Ureter (tissue), 1 donor: ENCODE data around the gene ERN2. TPM values are rescaled to one million over a fixed set of nuclear protein-coding genes. Genes with fewer than 3 reads are reported as not detected.

ENCODE experiments used
- DNase-seq: peaks from one replicate; pipeline ENCODE4 v3.0.0-alpha.2; 2020; ENCODE audit warnings: low spot score
- total RNA-seq: library from RNA; stranded (reverse); gene quantifications from one replicate; pipeline ENCODE4 v1.2.4, GENCODE V29; 2023
- donor health status: DM: yes; HTN: yes; CAD: no.

Gene ERN2
- total RNA-seq, 1 donor from 2014 or later, result 87.6 TPM

DNA sequence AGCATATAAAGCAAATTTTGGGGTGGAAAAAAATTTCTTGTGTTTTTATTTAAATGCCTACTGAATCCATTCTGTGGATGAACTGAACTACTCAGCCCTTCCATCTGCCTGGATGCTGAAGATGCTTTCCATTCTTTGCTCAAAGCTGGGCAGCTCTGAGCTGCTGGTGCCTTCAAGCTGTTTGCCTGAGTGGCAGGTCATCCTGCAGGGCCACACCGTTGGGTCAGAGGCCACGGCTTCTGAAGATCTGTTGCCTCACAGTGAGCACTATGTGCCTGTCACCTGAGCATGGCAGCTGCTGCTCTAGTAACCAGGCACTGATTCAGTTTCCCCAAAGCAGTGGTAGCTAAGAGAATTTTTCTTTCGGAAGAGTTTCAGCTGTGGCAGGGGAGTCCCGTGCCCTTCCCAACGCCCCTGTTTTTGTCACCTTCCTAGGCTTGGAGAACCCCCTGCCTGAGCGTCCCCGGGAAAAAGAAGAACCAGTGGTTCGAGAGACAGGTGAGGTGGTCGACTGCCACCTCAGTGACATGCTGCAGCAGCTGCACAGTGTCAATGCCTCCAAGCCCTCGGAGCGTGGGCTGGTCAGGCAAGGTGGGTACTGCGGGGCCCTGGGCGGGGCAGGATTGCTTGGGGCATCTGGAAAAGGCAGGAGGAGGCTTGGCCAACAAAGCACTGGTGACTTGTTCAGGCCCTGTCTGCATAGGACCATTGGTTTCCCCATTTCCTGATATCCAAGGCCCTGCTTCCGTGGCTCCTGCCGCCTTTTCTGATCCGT lies 25.8 kb downstream of the ERN2 start:
- no peak for DNase-seq

DNA sequence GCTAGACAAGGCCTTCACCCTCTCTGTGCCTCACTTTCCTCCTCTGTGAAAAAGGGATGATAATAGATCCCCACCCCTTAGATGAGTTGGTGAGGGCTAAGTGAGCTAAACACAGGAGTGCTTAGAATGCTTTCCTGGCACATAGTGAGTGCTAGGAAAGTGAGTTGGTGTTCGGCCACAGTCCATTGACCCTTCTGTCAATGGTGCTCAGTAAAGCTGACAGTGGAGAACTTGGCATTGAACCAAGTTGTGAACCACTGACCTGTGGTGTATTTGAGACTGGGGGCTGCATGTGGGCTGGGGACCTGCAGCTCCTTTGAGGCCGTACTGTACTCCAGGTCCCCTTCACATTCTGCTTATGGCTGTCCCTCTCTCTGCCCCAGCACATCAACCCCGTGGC lies 29.5 kb downstream of the ERN2 start:
- DNase-seq, result no peak

DNA sequence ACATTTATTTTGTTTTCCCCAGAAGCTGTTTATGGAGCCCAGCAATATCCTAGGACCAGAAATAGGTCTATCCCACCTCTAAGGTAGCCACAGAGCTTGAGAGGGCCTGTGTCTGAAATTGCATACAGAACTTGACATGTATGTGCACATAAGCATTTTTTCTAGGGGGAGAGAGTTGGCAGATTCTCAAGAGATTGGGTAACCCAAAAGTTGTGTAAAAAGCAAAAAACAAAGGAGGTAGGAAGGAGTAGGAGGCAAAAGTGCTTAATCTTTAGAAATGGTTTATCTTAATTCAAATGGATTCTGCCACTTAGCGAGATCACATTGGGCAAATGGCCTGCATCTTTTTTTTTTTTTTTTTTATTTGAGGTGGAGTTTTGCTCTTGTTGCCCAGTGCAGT lies 30.8 kb downstream of the ERN2 start:
- no peak for DNase-seq

DNA sequence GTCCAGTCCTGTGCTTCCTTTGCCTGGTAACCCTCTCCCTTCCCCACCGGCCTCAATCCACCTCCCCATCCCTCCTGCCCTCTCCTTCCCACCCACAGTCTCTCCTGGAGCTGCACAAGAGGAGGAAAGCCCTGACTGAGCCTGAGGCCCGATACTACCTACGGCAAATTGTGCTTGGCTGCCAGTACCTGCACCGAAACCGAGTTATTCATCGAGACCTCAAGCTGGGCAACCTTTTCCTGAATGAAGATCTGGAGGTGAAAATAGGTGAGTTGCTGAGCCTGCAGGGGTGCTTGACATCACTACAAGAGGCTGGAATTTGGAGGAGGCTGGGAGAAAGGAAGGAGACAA lies 33.1 kb downstream of the ERN2 start:
- DNase-seq, result no peak

DNA sequence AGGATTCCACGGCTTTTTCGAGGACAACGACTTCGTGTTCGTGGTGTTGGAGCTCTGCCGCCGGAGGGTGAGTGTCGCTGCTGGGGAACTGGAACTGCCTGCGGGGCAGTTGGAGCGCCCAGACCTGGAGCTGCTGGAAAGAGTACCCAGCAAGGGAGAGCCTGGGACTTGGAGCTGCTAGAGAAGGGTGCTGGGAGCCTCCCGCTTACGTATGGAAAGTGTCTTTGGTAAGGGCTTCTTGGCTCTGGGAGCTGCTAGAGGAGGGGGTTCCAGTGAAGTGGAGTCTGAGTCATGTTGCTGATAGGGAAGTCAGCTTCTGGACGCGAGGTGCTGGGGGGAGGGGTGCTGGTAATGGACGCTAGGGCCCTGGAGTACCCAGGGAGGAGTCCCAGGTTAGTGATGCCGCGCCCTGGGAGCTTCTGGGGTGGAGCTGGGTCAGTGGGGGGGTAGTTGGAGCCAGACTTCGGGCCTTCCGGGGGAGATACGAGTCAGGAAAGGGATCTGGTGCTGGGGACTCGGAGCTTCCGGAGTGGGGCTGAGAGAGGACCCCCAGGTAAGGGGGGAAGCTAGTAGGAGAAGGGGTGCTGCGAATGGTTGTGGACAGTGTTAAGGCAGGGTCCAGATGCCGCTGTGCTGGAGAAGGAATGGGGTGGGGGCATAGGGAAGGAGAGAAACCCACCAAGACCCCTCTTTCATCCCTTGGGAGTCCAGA lies 33.6 kb downstream of the ERN2 start:
- DNase-seq, result no peak

DNA sequence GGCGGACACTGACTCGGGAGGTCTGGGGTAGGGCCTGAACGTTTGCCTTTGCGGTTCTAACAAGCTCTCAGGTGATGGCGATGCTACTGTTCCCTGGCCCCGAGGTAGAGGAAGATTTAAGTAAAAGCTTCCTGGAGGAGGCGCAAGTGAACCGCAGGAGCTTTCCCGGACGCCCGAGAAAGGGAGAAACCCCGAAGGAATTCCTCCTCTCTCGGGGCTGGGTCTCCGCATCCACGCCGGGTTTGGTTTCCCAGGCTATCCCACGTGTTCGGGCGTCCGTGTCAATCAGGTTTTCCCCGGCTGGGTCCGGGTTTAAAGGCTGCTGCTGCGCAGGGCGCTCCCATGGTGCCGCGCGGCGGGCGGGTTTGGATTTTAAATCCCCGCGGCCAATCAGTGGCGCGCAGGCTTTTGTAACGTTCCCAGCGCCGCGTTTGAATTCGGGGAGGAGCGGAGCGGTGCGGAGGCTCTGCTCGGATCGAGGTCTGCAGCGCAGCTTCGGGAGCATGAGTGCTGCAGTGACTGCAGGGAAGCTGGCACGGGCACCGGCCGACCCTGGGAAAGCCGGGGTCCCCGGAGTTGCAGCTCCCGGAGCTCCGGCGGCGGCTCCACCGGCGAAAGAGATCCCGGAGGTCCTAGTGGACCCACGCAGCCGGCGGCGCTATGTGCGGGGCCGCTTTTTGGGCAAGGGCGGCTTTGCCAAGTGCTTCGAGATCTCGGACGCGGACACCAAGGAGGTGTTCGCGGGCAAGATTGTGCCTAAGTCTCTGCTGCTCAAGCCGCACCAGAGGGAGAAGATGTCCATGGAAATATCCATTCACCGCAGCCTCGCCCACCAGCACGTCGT lies 34.4 kb downstream of the ERN2 start, which contains the start of gene PLK1:
Gene PLK1, plus strand, starts transcription at position 460 of the 844 bp plus-strand sequence. Its CDS starts 44 bp downstream, at position 504.
- peak; percentile 77 for DNase-seq

DNA sequence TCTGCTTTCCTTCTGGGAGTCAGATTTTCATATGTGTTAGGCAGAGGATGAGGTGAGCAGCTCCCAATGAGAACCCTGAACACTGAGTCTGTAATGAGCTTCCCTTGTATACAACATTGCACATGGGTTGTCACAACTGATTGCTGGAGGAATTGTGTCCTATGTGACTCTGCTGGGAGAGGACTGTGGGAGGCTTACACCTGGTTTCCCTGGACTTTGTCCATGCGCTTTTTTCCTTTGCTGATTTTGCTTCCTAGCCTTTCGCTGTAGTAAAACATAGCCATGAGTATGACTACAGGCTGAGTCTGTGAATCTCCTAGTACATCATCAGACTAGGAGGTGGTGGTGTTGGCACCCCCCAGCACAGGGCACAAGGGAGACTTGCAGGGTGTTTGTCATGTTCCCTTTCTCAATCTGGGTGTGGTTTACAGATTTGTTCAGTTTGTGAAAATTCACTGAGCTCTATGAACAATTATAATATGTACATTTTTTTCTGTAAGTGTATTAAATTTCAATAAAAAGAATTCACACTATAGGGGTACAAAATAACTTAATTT lies 36.0 kb downstream of the ERN2 start:
- DNase-seq, result no peak

DNA sequence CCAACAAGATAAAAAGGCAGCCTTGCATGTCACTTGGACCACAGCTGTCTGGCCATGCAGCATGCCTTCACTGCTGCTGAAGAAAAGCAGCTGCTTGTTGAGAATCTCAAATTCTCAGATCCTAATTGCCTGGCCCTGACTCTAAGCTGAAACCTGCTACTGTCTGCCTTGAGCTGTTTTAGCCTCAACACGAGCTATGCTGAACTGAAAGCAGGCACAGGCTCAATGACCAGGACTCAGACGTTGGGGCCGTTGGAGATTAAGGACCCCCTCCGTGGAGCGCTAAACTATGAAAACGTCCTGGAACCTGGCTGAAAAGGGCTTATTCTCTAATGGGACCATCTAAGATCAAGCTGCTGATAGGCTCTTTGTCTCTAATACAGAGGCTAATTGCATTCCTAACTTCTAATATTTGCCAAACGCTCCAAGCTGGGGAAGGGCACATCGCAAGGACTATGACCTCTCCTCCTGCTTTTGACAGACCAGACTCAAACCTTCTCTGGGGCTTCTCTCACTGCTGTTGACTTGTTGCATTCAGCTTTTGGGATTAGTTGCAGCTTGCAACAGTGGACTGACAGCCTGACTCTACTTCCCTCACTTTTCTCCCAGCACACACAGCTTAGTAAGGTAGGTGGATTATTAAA lies 38.9 kb downstream of the ERN2 start:
- no peak for DNase-seq

DNA sequence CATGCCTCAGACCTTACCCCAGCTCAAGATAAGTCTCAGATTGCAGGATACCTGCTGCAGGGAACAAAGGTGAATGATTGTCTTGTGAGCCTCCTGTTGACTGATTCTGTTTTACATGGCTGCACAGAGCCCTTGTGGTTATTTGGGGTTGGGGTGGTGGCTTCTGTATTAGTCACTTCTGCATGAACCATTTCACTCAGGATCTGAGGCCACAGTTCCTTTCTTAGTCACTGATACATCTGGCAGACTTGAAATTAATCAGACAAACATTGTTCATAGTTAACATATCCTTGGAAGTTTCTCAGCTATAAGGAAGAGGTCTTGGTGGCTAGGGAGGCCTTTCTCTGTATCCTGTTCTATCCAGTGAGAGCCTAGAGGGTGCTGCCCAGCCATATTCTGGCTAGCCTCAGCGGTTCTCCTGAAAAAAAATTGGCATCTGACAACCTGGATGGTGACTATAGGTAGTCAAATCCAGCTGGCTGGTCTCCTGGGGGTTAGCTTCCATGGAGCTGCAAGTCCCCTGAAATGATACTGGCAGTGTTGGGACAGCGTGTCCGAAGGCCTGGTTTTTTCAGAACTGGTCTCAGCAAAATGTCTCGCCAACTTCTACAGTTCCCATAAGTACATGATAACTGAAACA lies 42.8 kb downstream of the ERN2 start:
- no peak for DNase-seq

DNA sequence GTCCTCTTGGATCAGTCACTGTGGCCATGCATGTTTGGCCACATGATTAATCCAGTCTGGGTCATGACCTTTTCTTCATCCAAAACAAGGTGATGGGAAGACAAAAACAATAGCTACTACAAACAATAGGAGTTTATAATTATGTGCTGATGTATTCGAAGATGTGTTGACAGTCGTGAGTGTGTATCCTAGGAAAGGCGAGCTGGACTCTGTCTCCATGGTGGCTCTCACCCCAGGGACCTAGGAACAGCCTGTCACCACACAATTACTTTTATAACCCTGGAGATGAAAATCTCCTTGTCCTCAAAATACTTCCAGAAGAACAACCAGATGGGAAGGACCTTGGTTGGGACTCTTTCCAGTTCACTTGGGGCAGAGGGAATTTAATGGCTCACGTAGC lies 44.1 kb downstream of the ERN2 start:
- no peak for DNase-seq

DNA sequence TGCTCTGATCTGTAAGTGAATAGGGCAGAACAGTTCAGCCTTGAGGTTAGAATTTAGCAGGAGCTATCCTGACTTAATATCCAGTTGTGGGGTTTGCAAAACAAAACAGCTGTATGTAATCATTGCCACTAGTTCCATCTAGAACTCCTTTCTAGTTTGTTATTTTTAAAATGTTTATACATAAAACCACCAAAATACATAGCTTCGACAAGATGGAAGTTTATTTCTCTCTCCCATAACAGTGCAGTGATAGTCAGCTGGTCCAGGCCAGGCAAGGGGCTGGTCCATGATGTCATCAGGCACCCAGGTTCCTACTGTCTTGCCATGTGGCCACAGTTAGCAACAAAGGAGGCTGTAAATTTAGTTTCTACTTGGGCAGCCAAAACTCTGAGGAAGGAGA lies 44.8 kb downstream of the ERN2 start:
- no peak for DNase-seq

DNA sequence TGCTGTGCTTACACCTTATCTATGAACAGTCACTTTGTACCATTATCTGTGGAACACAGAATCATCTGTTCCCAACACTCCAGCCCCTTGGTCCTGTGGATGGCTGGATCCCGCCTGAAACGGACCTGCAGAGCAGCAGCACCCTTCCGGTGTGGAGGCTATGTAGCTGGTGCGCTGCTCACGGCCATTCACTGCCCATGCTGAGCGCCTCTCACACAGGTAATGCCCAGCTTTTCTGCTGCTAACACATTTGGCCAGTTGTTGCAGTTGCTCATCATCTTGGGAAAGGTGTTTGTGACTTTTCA lies 45.7 kb downstream of the ERN2 start:
- DNase-seq, result no peak

DNA sequence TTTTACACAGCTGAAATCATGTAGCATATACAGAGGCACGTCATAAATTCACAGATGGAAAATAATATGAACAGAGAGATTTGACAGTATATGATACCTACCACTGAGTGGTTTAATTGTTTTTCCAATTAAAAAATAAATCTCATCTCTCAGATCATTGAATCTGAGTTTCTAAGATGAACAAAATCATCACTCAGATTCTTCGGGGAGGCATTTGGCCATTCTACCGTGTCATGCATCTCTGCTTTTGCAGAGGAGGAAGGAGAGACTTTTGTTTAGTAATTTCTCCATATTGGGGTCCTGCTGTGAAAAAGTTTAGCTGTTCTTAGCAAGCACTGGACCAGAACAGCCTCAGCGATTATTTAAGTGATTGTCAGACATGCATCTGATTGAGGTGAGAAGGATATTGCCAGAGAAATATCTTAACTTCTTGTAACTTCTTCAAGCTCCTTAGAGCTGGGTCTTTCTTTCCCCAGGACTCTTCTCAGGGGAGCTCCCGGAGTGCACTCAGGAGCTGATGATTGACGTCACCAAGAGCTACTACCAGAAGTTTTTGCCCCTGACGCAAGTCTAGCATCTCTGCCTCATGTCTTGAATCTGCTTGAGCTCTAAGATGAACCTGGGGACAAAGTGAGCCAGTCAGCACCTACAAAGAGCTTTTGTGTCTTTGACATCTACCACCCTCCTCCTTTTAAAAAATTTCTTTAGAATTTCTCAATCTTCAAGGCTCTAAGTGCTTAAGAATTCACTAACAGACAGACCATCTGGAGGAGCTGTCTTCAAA lies 46.3 kb downstream of the ERN2 start:
- no peak for DNase-seq

DNA sequence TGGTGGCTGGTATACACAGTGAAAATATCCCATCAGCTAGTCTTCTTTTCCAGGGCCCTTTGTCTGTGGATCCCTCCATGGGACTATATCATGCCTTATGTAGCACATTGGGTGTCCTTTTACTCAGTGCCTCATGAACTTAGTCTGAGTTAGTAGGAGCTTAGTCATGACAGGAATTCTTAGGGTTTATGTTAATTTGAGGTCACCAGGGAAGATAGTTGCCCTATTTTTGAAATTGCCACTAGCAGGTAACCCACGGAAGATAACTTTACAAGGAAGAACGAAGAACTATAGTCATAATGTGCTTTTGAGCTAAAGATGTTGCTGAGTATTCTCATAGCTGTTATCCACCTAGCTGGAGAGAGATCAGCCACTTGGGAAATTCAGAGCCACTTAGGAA lies 49.1 kb downstream of the ERN2 start:
- no peak for DNase-seq

DNA sequence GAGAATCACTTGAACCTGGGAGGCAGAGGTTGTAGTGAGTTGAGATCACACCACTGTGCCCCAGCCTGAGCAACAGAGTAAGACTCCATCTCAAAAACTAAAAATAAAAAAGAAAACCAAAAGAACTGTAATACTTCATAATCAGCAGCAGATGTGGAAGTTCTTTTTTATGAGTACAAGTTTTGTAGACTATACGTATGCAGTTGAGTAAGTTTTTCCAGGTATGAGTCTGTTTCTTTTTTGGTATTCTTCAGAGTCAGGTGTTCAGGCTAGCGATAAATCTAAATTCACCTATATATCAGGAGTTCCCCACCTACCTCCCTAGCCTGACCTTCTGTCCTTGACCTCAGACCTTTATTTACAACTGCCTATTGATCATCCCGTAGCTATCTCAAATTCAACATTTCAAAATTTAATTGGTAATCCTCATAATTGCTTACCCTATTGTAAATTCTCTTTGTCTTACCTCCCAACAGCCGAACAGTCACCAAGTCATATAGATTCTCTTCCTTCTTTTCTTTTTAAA lies 61.0 kb downstream of the ERN2 start:
- DNase-seq, result no peak

DNA sequence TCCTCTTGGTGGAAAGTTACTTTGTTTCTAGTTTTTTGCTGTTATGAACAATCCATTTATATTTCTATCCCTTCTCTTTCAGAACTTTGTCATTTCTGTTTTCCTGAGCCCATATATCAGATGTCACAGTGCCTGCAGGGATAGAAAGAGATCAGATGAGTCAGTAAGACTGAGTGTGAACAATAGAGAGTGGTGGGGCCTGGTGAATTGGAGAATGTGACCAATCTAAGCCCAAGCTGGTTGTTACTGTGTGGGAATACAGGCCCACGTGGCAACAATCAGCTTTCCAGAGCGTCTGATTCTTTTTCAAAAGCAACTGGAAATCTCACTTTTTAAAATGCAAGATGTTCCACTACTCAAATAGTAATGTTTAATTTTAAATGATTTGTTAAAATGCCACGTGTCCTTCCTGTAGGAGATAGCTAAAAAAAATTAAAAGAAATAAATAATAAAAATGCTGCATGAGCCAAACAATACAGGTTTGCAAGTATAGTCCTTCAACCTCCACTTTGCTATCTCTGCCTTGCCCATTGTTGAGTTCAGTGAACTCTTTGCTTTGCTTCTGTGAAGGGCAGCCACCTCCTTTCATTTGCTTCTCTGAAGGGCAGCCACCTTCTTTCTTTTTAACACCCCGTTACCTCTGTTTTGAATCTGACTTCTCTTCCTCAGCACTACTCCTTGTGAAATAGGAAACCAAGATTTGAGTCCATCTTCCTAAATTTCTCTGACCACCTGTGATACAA lies 62.2 kb downstream of the ERN2 start:
- DNase-seq, result no peak

DNA sequence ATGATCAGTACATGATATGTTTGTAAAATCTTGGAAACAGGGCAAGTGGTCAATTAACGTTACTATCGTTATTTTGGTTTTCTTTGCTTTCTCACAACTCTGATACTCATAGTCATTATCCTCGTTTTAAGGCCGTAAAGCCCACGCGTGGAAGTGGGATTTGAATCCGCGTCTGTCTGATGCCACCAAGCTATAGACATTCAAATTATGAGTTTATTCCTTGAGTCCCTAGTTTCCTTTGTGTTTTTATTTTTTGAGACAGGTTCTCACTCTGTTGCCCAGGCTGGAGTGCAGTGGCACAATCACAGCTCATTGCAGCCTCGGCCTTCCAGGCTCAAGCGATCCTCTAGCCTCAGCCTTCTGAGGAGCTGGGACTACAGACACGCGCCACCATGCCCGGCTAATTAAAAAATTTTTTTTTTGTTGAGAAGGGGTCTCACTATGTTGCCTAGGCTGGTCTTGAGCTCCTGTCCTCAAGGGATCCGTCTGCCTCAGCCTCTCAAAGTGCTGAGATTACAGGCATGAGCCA lies 70.7 kb downstream of the ERN2 start:
- no peak for DNase-seq

DNA sequence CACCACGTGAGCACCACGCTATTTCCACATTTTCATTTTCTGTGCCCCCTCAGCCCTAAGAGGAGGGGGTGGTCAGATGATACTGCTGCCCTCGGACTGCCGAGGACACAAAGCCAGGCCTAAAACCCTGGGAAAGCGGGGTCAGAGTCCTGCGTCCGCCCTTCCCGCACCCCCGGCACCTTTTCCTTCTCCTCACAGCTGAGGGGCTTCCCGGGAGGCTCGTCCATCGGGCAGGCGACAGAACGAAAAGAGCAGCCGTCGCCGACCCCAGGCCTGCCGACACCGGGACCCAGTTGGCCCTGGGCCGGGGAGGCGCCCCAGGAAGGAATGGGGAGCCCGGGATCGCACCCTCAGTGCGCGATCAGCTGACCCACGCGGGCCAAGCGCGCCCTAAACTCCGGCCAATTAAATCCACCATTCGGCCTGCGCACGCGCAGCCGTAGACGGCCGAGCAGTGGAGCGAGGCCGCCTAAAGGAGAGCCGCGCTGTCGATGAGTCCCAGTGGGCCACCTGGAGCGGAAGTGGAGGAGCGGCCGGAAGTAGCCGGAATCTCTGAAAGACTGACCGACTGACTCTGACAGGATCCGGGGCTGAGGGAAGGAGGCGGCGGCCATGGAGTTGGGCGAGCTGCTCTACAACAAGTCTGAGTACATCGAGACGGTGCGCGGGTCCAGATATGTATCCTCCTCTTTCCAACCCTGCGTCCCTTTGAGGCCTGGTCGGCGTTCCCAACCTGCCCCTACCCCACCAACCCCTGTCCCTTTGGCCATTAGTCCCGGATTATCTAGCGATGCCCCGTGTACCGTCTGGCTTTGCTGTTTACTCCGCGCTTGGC lies 71.9 kb downstream of the ERN2 start, which contains the start of the genes DCTN5 and PALB2:
Gene DCTN5, plus strand, starts transcription at position 536 of the 835 bp plus-strand sequence. Its CDS starts 77 bp downstream, at position 613.
Gene PALB2, minus strand, starts transcription at position 380 of the 835 bp plus-strand sequence. Its CDS starts 153 bp downstream, at position 227.
- DNase-seq, result peak; percentile 92
